MCF 10A (cell line): ENCODE measurements around the gene TCF12. TPM values are rescaled to one million over a fixed set of nuclear protein-coding genes. Genes with fewer than 3 reads are reported as not detected.

Source experiments
- BruUV-seq: library from RNA; stranded (reverse); fragments of 400-500 nt; replicated peaks from 2 replicates; lab custom pipeline; 2021; lab: Mats Ljungman, UMichigan
- CTCF ChIA-PET: fragments of 300-600 bp; sonication (Branson Sonifier 250); formaldehyde crosslinking; extraction: SDS; loops from one replicate; lab custom pipeline; 2021; ENCODE audit warnings: antibody characterized with exemption, inconsistent platforms; lab: Yijun Ruan, JAX
- POLR2A ChIA-PET: fragments of 300-600, 350-650 bp; sonication (Branson Sonifier 250); formaldehyde crosslinking; extraction: SDS; loops from one replicate; lab custom pipeline; 2020; ENCODE audit warnings: antibody characterized with exemption, inconsistent platforms; lab: Yijun Ruan, JAX
- DNase-seq: peaks from one replicate; pipeline ENCODE4 v3.0.0-alpha.2; 2018; ENCODE audit not compliant: unreplicated experiment
- H3K27ac Mint-ChIP-seq: one replicate; pipeline ENCODE4 v1.8.0; 2022; ENCODE audit warnings: mild to moderate bottlenecking, low read depth, mixed read lengths; ENCODE audit not compliant: unreplicated experiment
- H3K27me3 Mint-ChIP-seq: one replicate; pipeline ENCODE4 v1.8.0; 2022; ENCODE audit warnings: mixed read lengths; ENCODE audit not compliant: insufficient read depth, unreplicated experiment
- H3K36me3 Mint-ChIP-seq: one replicate; pipeline ENCODE4 v1.8.0; 2022; ENCODE audit warnings: mild to moderate bottlenecking, moderate library complexity, mixed read lengths; ENCODE audit not compliant: insufficient read depth, unreplicated experiment
- H3K4me1 Mint-ChIP-seq: one replicate; pipeline ENCODE4 v1.8.0; 2022; ENCODE audit warnings: mixed read lengths; ENCODE audit not compliant: insufficient read depth, unreplicated experiment
- H3K4me3 Mint-ChIP-seq: one replicate; pipeline ENCODE4 v1.8.0; 2022; ENCODE audit warnings: mild to moderate bottlenecking, moderate library complexity, mixed read lengths; ENCODE audit not compliant: unreplicated experiment
- H3K9me3 Mint-ChIP-seq: one replicate; pipeline ENCODE4 v1.8.0; 2022; ENCODE audit warnings: mixed read lengths; ENCODE audit not compliant: unreplicated experiment
- CTCF ChIP-seq: fragments of 200-600 bp; IDR thresholded peaks from one replicate; pipeline ENCODE4 v1.8.0; 2022; ENCODE audit warnings: antibody characterized with exemption, mild to moderate bottlenecking; ENCODE audit not compliant: unreplicated experiment
- intact Hi-C: fragments of 100-400 bp; cut with micrococcal nuclease; formaldehyde crosslinking; loops from 2 replicates; pipeline ENCODE4 v1.14.1; 2022
- total RNA-seq: library from RNA; stranded (reverse); gene quantifications from 2 replicates; pipeline ENCODE4 v1.2.3, GENCODE V29; 2022

Gene TCF12
- total RNA-seq, 1 experiment from 2014 or later, result 140 TPM

- BruUV-seq, result no TSS peak
- POLR2A ChIA-PET, result interaction anchor here (0.6 kb wide), 1 partner anchor 15 kb away, joined by 3 read pairs; no protein-coding TSS in a partner anchor
- CTCF ChIA-PET, result interaction anchor here (0.6 kb wide), 1 partner anchor 933 kb away, joined by 3 read pairs; no protein-coding TSS in a partner anchor
- no peak for DNase-seq
- H3K4me3 Mint-ChIP-seq, result no peak overlapping the region
- peaks cover 17% of the 10 kb centered on the region for H3K36me3 Mint-ChIP-seq
- no peak overlapping the region for H3K27ac Mint-ChIP-seq
- no peak for TF ChIP-seq CTCF
- H3K4me1 Mint-ChIP-seq, result peaks cover 5% of the 10 kb centered on the region
- H3K9me3 Mint-ChIP-seq, result no peaks in the 10 kb centered on the region
- intact Hi-C loops, result no loop called here
- H3K27me3 Mint-ChIP-seq, result no peaks in the 10 kb centered on the region
Observed at GRCh38 chr15:57228395-57228794, 310.0 kb downstream of the TCF12 start.

DNA sequence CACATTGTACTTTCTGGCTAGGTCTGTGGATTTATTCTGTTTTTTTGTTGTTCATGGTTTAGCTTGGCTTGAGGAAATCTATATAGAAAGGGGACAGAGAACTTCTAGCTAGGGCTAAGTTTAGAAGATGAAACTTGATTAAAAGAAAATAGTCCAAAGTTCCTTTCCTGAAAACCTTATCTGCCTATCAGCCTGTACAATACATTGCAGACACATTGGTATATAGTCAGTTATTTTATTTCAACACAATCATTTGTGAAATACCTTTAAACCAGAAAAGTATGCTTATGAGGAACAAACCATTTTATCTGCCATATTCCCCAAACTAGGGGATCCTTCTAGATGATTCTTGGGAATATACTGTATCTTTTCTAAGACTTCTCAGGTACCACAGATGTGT is 310.6 kb downstream of the TCF12 start:
- H3K4me3 Mint-ChIP-seq, result no peak overlapping the region
- peaks cover 5% of the 10 kb centered on the region for H3K4me1 Mint-ChIP-seq
- ChIA-PET POLR2A (interaction anchor here (1.0 kb wide), 1 partner anchor 24 kb away, joined by 3 read pairs; no protein-coding TSS in a partner anchor), CTCF (interaction anchor here (0.6 kb wide), 1 partner anchor 15 kb away, joined by 3 read pairs; no protein-coding TSS in a partner anchor)
- TF ChIP-seq CTCF, result no peak
- no peaks in the 10 kb centered on the region for H3K9me3 Mint-ChIP-seq
- no peak overlapping the region for H3K27ac Mint-ChIP-seq
- peaks cover 23% of the 10 kb centered on the region for H3K36me3 Mint-ChIP-seq
- no peaks in the 10 kb centered on the region for H3K27me3 Mint-ChIP-seq
- intact Hi-C loops, result no loop called here
- BruUV-seq, result no TSS peak
- no peak for DNase-seq

GRCh38 chr15:57231559-57231958 is 313.1 kb downstream of the TCF12 start:
- H3K4me3 Mint-ChIP-seq, result no peak overlapping the region
- no peaks in the 10 kb centered on the region for H3K27me3 Mint-ChIP-seq
- no peaks in the 10 kb centered on the region for H3K4me1 Mint-ChIP-seq
- ChIA-PET CTCF (interaction anchor here (0.6 to 1.1 kb wide), 4 partner anchors 9 to 75 kb away, joined by 3 to 5 read pairs (median 3); no protein-coding TSS in a partner anchor), POLR2A (interaction anchor here (1.3 kb wide), 1 partner anchor 44 kb away, joined by 3 read pairs; no protein-coding TSS in a partner anchor)
- no TSS peak for BruUV-seq
- H3K9me3 Mint-ChIP-seq, result no peaks in the 10 kb centered on the region
- peaks cover 36% of the 10 kb centered on the region for H3K36me3 Mint-ChIP-seq
- DNase-seq, result no peak
- intact Hi-C loops, result no loop called here
- TF ChIP-seq CTCF, result no peak
- no peak overlapping the region for H3K27ac Mint-ChIP-seq

DNA sequence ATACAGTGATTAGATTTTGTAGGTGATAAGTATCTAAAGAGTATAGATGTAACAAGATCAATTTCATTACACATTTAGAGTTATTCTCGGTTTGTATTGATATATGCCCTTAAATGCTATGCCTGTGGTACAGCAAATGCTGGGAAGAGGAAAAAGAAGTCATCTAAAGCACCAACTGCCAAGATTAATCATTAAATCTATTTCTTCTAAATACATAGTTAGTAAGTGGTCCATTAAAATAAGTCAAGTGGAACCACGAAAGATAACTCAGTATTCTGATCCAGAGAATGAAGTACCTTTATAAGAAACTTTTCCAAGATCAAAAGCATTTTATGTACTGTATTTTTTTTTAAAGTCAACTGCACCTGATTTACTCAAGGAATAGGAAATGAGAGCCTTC is 315.7 kb downstream of the TCF12 start:
- CTCF ChIA-PET, result no interaction called here
- H3K9me3 Mint-ChIP-seq, result no peaks in the 10 kb centered on the region
- intact Hi-C loops, result no loop called here

More for the DNA sequence above, 315.7 kb downstream of the TCF12 start:
- H3K27ac Mint-ChIP-seq, result no peak overlapping the region
- POLR2A ChIA-PET, result no interaction called here
- no peak for TF ChIP-seq CTCF
- H3K27me3 Mint-ChIP-seq, result no peaks in the 10 kb centered on the region
- no peak overlapping the region for H3K4me3 Mint-ChIP-seq
- DNase-seq, result no peak
- TSS peak; percentile 16 for BruUV-seq
- H3K4me1 Mint-ChIP-seq, result no peaks in the 10 kb centered on the region
- H3K36me3 Mint-ChIP-seq, result peaks cover 36% of the 10 kb centered on the region
